A673 (cell line): ENCODE measurements around the gene AFG1L. TPM values are rescaled to one million over a fixed set of nuclear protein-coding genes. Genes with fewer than 3 reads are reported as not detected.

ENCODE experiments used
- BruUV-seq: library from RNA; stranded (reverse); fragments of 400-500 nt; replicated peaks from 2 replicates; lab custom pipeline; 2021; lab: Mats Ljungman, UMichigan
- CTCF ChIA-PET: fragments of 300-600 bp; sonication (Branson Sonifier 250); formaldehyde crosslinking; loops from one replicate; lab custom pipeline; 2022; ENCODE audit warnings: antibody characterized with exemption; lab: Charles Lee
- POLR2A ChIA-PET: fragments of 300-600 bp; sonication (Branson Sonifier 250); formaldehyde crosslinking; loops from one replicate; lab custom pipeline; 2022; ENCODE audit warnings: antibody characterized with exemption; ENCODE audit not compliant: low non-redundant PET; lab: Charles Lee
- DNase-seq: peaks from one replicate; pipeline ENCODE4 v3.0.0-alpha.2; 2015; ENCODE audit warnings: low spot score
- H3K27ac ChIP-seq: fragments of 200-600 bp; sonication (generic); 2 replicates; pipeline ENCODE4 v1.5.1; 2016; ENCODE audit warnings: mixed run types, low read depth, mild to moderate bottlenecking, mixed read lengths, antibody characterized with exemption, low read length; ENCODE audit not compliant: poor library complexity, severe bottlenecking
- H3K27me3 ChIP-seq: fragments of 200-600 bp; sonication (generic); replicated peaks from 2 replicates; pipeline ENCODE4 v1.6.1; 2017; ENCODE audit warnings: mixed run types, low read depth, mild to moderate bottlenecking, mixed read lengths, antibody characterized with exemption, low read length; ENCODE audit not compliant: insufficient read depth, poor library complexity
- H3K36me3 ChIP-seq: fragments of 200-600 bp; sonication (generic); 2 replicates; pipeline ENCODE4 v1.6.1; 2016; ENCODE audit warnings: mixed run types, mild to moderate bottlenecking, mixed read lengths, antibody characterized with exemption, low read length; ENCODE audit not compliant: insufficient read depth, poor library complexity, severe bottlenecking
- H3K4me1 ChIP-seq: fragments of 200-600 bp; sonication (generic); 2 replicates; pipeline ENCODE4 v1.6.1; 2017; ENCODE audit warnings: mixed run types, mild to moderate bottlenecking, mixed read lengths, antibody characterized with exemption, low read length; ENCODE audit not compliant: insufficient read depth, poor library complexity, severe bottlenecking
- H3K4me3 ChIP-seq: fragments of 200-600 bp; sonication (generic); 2 replicates; pipeline ENCODE4 v1.5.1; 2016; ENCODE audit warnings: low read depth, mixed run types, mild to moderate bottlenecking, mixed read lengths, low read length; ENCODE audit not compliant: poor library complexity, severe bottlenecking
- H3K9me3 ChIP-seq: fragments of 200-600 bp; sonication (generic); 2 replicates; pipeline ENCODE4 v1.6.1; 2016; ENCODE audit warnings: mixed run types, low read depth, mild to moderate bottlenecking, mixed read lengths, antibody characterized with exemption, low read length; ENCODE audit not compliant: poor library complexity, severe bottlenecking
- EZH2 ChIP-seq: fragments of 200-600 bp; sonication (generic); IDR thresholded peaks from 2 replicates; pipeline ENCODE4 v1.6.1; 2017; ENCODE audit warnings: borderline replicate concordance, low read depth, mild to moderate bottlenecking, mixed read lengths, antibody characterized with exemption, low read length; ENCODE audit not compliant: poor library complexity, severe bottlenecking
- intact Hi-C: fragments of 100-400 bp; cut with micrococcal nuclease; formaldehyde crosslinking; loops from one replicate; pipeline ENCODE4 v1.10.0; 2022; ENCODE audit not compliant: unreplicated experiment
- total RNA-seq: library from RNA; stranded (reverse); gene quantifications from 2 replicates; pipeline ENCODE4 v1.2.3, GENCODE V29; 2021
- TF ChIP-seq, protein P1 (sequence below): fragments of 300-800, 200-600 bp; sonication (generic); conservative IDR thresholded peaks from 2 replicates; pipeline ENCODE4 v1.5.1; 2017; ENCODE audit warnings: low read depth, mild to moderate bottlenecking, antibody characterized with exemption, low read length, moderate library complexity, mixed read lengths

Gene AFG1L
- total RNA-seq, 1 experiment from 2014 or later, result 7.5 TPM

DNA sequence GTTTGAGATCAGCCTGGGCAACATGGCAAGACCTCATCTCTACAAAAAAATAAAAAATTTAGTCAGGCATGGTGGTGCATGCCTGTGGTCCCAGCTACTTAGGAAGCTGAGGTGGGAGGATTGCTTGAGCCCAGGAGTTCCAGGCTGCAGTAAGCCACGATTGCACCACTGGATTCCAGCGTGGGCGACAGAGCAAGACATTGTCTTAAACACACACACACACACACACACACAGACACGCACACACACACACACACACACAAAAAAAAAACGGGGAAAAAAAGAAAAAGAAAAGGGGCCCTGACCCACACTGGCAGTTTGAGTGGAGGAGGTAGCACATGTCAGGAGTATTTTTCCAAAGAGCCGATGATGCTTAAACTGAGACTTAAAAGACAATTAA is 122.2 kb downstream of the AFG1L start:
- Histone ChIP-seq H3K4me1 (no peaks in the 10 kb centered on the region), H3K27ac (no peak overlapping the region), H3K9me3 (no peaks in the 10 kb centered on the region), H3K36me3 (no peaks in the 10 kb centered on the region), H3K27me3 (no peaks in the 10 kb centered on the region), H3K4me3 (no peak overlapping the region)
- POLR2A ChIA-PET, result no interaction called here
- CTCF ChIA-PET, result no interaction called here
- intact Hi-C loops, result no loop called here
- no TSS peak for BruUV-seq
- TF ChIP-seq, protein P1, sequence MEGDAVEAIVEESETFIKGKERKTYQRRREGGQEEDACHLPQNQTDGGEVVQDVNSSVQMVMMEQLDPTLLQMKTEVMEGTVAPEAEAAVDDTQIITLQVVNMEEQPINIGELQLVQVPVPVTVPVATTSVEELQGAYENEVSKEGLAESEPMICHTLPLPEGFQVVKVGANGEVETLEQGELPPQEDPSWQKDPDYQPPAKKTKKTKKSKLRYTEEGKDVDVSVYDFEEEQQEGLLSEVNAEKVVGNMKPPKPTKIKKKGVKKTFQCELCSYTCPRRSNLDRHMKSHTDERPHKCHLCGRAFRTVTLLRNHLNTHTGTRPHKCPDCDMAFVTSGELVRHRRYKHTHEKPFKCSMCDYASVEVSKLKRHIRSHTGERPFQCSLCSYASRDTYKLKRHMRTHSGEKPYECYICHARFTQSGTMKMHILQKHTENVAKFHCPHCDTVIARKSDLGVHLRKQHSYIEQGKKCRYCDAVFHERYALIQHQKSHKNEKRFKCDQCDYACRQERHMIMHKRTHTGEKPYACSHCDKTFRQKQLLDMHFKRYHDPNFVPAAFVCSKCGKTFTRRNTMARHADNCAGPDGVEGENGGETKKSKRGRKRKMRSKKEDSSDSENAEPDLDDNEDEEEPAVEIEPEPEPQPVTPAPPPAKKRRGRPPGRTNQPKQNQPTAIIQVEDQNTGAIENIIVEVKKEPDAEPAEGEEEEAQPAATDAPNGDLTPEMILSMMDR, result no peak
- no peak for TF ChIP-seq EZH2
- DNase-seq, result no peak

DNA sequence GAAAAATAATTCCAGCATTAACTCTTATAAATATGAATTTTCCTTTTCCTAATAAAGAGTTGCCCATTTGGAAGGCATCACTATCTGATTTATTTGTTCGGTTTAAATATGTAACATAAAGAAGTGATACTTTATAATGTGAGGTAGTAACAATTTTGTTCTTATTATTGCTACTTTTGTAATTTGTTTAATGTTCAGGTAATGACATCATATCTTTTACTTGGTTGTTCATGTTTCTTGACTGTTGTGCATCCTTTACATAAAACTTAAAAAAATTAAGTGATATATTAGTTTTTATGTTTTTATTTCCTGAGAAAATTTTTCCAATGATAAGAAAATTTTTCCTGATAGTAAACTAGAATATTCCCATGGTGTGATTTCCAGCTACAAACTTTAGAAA is 124.6 kb downstream of the AFG1L start:
- DNase-seq, result no peak
- Histone ChIP-seq H3K4me3 (no peak overlapping the region), H3K36me3 (no peaks in the 10 kb centered on the region), H3K4me1 (no peaks in the 10 kb centered on the region), H3K9me3 (no peaks in the 10 kb centered on the region), H3K27me3 (no peaks in the 10 kb centered on the region), H3K27ac (no peak overlapping the region)
- ChIA-PET POLR2A (no interaction called here), CTCF (no interaction called here)
- TF ChIP-seq, protein P1, result no peak
- intact Hi-C loops, result no loop called here
- no TSS peak for BruUV-seq

DNA sequence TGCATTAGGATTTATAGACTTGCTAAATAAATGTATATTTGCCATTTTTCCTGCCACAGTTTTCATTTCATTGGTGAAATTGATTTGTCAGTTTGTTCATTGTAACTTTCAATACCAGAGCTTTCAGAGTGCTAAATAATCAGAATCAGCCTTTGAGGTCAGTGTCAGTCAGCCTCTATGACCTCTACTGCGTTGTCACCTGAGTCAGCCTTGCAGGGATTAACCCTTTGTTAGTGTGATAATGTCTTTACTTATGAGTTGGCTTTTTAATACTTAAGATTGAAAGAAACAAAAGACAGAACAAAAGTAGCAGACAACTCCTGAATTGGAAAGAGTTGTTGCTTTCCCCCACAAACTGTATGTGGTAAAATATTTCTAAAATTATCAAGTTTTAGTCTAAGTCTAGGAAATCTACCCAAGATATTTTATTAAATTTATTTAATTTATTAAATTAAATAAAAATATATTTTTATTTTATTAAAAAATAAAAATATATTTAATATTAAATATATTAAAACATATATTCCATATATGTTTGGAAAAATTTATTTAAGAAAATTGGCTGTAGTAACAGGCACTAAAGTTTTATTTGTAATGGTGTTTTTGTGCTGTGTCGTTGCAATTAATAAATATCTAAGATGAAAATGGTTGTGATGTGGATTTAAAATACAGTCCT is 125.2 kb downstream of the AFG1L start:
- CTCF ChIA-PET, result no interaction called here
- POLR2A ChIA-PET, result no interaction called here

More for the DNA sequence above, 125.2 kb downstream of the AFG1L start:
- H3K4me3 ChIP-seq, result no peak overlapping the region
- H3K27ac ChIP-seq, result no peak overlapping the region
- no TSS peak for BruUV-seq
- intact Hi-C loops, result no loop called here
- no peaks in the 10 kb centered on the region for H3K9me3 ChIP-seq
- H3K36me3 ChIP-seq, result no peaks in the 10 kb centered on the region
- TF ChIP-seq EZH2, result no peak
- TF ChIP-seq, protein P1, result no peak
- H3K27me3 ChIP-seq, result no peaks in the 10 kb centered on the region
- H3K4me1 ChIP-seq, result no peaks in the 10 kb centered on the region
- no peak for DNase-seq
